ENCODE data around the gene TWIST1.

TWIST1 gene

GRCh38 chr7:19113855-19114550 lies 3.4 kb downstream of the TWIST1 start:
- DNase-seq (ENCODE audit: low read depth in 2 of 2) = no peak

GRCh38 chr7:19113002-19113350 lies 4.5 kb downstream of the TWIST1 start:
- DNase-seq (ENCODE audit: low read depth in 2 of 2) = no peak

DNA sequence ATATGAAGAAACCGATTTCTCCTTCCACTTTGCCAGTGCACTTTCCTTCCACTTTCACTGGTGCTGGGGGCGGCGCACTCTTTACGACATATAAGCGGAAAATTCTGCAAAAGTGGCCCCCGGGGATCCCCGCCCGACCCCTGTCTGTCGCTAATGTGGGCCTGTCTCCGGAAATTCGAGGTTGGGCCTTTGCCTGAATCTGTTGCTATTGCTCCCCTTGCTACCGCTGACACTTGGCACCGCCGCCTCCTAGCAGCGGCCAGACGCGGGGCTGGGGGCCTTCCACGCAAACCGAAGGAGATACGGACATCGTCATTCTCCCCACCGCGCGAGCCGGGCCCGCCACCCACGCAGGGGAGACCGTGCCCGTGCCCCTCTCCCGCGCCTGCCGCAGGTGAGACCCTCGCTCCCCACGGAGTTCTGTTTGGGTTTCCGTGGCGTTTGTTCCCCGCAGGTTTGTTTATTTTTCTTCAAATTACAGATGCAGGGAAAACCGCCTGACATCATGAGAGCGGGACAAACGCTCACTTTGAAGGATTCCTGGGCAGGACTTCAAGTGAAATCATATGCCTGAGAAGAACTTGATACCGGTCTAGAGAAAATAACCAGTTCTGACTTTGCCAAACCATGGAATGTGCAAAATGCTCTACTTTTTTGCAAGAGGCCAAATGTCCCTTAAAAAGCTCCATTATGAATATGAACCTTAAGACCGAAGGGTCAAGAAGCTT lies 5.0 kb downstream of the TWIST1 start:
- no peak for DNase-seq (ENCODE audit: low read depth in 2 of 2)

GRCh38 chr7:19111474-19112273 lies 5.8 kb downstream of the TWIST1 start:
- DNase-seq (ENCODE audit: low read depth in 2 of 2) = no peak

- DNase-seq (ENCODE audit: low read depth in 2 of 2) = no peak
Observed at GRCh38 chr7:19110776-19111175, 6.7 kb downstream of the TWIST1 start.

- no peak for DNase-seq (ENCODE audit: low read depth in 2 of 2)
Observed at GRCh38 chr7:19110026-19110730, 7.3 kb downstream of the TWIST1 start.

GRCh38 chr7:19109000-19109946 lies 8.2 kb downstream of the TWIST1 start:
- no peak for DNase-seq (ENCODE audit: low read depth in 2 of 2)

DNA sequence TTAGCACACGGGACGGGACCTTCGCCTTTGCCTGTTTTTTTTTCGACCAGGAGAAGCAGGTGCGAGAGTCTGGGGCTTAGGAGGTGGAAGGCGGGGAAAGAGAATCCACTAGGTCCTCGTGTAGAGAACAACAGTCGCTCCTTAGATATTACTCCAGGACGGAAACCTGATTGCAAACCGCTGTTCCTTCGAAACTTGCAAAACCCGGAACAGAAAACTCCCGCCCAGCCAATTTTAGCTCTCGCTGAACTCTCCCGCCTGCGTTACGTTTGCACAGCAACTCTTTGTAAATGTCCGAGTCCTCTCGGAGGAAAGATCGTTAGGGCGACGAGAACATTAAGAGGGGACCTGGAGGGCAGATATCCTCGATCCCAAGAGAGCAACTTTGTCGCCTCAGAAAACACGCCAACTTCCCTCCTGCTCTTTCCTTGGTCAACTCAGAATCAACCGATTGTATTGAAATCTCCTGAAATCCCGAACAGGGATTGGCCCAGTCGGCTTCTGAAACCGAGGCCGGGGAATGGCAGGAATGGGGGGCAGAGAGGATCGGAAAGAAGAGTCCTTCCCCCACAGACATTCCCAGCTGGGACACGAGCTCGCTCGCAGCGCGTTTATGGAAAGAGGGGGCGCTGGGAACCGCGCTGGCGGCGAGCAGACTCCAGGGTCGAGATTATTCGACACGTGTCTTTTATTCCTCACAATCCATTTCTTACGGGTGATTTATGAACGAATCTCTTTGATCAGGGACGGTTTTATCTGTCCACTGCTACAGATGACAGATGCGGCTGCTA lies 9.9 kb downstream of the TWIST1 start:
- DNase-seq (ENCODE audit: low read depth in 2 of 2) = peak; percentile 74 to 77

- no peak for DNase-seq (ENCODE audit: low read depth in 2 of 2)
Observed at GRCh38 chr7:19107081-19107355, 10.4 kb downstream of the TWIST1 start.

- no peak for DNase-seq (ENCODE audit: low read depth in 2 of 2)
Observed at GRCh38 chr7:19106241-19107080, 11.0 kb downstream of the TWIST1 start.

DNA sequence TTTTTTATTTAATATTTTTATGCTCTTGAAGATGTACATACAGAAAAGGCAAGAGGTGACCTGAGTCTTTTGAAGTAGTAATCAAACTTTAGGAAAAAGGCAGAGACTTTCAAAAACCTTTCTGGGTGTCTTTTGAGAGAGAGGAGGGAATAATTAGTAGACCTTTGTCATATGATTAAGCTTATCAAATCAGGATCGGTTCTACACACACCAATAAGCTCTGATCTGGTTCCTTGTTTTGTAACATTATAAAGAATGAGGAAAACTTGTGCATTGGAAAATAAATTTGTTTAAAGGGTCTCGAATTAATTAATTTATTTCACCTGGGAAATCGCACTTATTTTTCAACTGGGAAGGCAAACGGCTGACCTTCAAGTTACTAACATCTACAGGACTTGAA lies 11.9 kb downstream of the TWIST1 start:
- DNase-seq (ENCODE audit: low read depth in 2 of 2) = no peak

GRCh38 chr7:19104811-19105210 lies 12.6 kb downstream of the TWIST1 start:
- DNase-seq (ENCODE audit: low read depth in 2 of 2) = no peak

- DNase-seq (ENCODE audit: low read depth in 2 of 2) = no peak
Observed at GRCh38 chr7:19102884-19103283, 14.6 kb downstream of the TWIST1 start.

DNA sequence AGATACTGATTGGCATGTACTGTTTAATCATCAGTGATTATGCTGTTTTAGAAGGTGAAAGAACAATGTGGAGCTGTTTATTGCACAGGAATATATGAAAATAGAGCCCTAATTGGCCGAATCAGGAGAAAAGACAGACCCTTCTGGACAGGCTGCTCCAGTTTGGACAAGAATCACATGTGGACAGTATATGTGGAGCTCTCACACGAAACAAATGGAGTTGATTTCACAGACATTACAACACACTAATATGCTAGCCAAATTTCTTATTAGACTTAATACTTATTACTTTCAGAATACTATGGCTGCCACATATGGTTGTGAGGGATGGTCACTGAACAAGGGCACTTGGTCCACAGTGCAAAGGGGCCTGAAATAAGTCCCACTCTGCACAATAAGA lies 15.5 kb downstream of the TWIST1 start:
- DNase-seq (ENCODE audit: low read depth in 2 of 2) = no peak

DNA sequence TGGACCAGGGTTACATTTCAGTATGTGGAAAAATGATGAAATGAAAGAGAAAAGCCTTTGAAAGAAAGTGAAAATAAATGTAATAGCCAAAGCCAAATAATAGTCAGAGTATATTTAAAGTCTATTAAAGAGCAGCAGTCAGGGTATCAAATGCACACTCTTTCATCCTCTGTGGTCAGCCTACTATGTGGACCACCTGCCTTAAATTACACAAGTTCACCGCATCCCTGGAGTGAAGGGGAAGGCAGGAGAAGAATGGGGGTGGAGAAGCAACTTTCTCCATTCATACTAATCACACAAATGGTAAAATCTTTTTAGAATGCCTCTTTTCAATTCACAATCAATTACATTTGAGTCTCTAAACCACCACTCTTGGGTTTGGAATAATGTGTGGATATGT lies 16.0 kb downstream of the TWIST1 start:
- DNase-seq (ENCODE audit: low read depth in 2 of 2) = no peak

DNA sequence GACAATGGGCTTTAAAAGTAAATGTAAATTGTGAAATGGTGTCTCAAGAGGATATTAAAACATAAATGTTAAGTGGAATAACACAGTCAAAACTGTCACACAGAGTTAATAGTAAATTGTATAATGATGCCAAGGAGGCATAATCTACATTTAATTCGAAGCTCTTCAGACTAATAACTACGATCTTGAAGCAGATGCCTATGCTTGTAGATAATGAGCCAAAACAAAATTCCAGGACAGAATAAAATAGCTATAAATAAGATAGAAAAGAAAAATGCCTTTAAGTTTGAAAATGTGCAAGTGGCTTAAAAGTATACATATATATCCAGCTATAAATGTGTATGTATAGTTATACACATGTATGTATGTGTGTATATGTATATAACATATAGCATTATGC lies 17.5 kb downstream of the TWIST1 start:
- no peak for DNase-seq (ENCODE audit: low read depth in 2 of 2)

GRCh38 chr7:19099194-19099593 lies 18.2 kb downstream of the TWIST1 start:
- no peak for DNase-seq (ENCODE audit: low read depth in 2 of 2)

DNA sequence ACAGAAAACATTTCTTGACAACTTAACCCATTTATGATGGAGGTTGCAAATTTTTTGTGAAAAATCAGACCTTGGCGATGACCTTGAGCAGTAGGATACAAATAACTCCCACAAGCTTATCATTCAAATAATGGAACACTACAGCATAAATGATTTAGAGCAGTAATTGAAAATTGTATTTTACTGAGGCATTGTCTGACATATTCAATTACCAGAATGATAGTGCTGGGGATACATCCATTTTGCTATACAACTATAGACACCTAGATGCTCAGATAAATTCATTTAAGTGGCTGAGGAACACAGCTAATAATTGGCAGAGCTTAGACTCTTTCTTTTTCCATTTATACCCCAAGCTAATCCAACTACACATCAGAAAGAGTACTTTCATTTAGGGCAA lies 18.9 kb downstream of the TWIST1 start:
- no peak for DNase-seq (ENCODE audit: low read depth in 2 of 2)

Measured in fibroblast of skin of left quadriceps (primary cell).